H1 (cell line): ENCODE data around the gene NINJ2. TPM values are rescaled to one million over a fixed set of nuclear protein-coding genes. Genes with fewer than 3 reads are reported as not detected.

ENCODE experiments used
- CTCF ChIA-PET: fragments of 300-600 bp; sonication (Branson Sonifier 250); formaldehyde crosslinking; loops from one replicate; lab custom pipeline; 2021; ENCODE audit not compliant: partially characterized antibody; lab: Charles Lee
- POLR2A ChIA-PET: fragments of 300-600 bp; sonication (Branson Sonifier 250); formaldehyde crosslinking; loops from one replicate; lab custom pipeline; 2021; ENCODE audit warnings: inconsistent platforms; ENCODE audit not compliant: partially characterized antibody; lab: Charles Lee
- DNase-seq, 2 experiments: peaks; one replicate each; pipeline versions ENCODE4 v3.0.0 to v3.0.0-alpha.2; 2010 to 2022; ENCODE audit warnings: low spot score in 2 of 2, low read depth in 1 of 2, mixed read lengths in 1 of 2
- FAIRE-seq: peaks from 2 replicates; lab custom pipeline; 2011; peaks lifted over from hg19 to GRCh38; lab: Jason Lieb, UNC
- H2AFZ ChIP-seq: 2 replicates; pipeline ENCODE4 v1.8.1; 2012; ENCODE audit warnings: low read length, inconsistent platforms
- H2AK5ac ChIP-seq: 2 replicates; pipeline ENCODE4 v1.6.1; 2013; ENCODE audit warnings: low read depth, low read length
- H2BK120ac ChIP-seq: replicated peaks from 2 replicates; pipeline ENCODE3; 2013; ENCODE audit warnings: low read depth, low read length, inconsistent platforms
- H2BK12ac ChIP-seq: 2 replicates; pipeline ENCODE4 v1.6.1; 2013; ENCODE audit warnings: low read depth, low read length
- H2BK15ac ChIP-seq: 2 replicates; pipeline ENCODE4 v1.6.1; 2013; ENCODE audit warnings: low read length
- H2BK20ac ChIP-seq: 2 replicates; pipeline ENCODE4 v1.6.1; 2013; ENCODE audit warnings: low read length
- H2BK5ac ChIP-seq: 2 replicates; pipeline ENCODE4 v1.6.1; 2013; ENCODE audit warnings: low read depth, low read length
- H3K14ac ChIP-seq: 2 replicates; pipeline ENCODE4 v1.6.1; 2013; ENCODE audit warnings: inconsistent platforms; ENCODE audit not compliant: insufficient read length
- H3K18ac ChIP-seq: 2 replicates; pipeline ENCODE4 v1.6.1; 2013; ENCODE audit warnings: low read length; ENCODE audit errors: extremely low read depth
- H3K23ac ChIP-seq: 2 replicates; pipeline ENCODE4 v1.6.1; 2013; ENCODE audit warnings: inconsistent platforms; ENCODE audit not compliant: insufficient read length
- H3K23me2 ChIP-seq: 2 replicates; pipeline ENCODE4 v1.6.1; 2013; ENCODE audit warnings: low read depth, low read length
- H3K27ac ChIP-seq: 2 replicates; pipeline ENCODE4 v1.6.1; 2011; ENCODE audit warnings: low read depth, low read length, inconsistent platforms
- H3K27me3 ChIP-seq, 4 experiments: replicated peaks in 1 of 4; 1 replicate in 1 of 4; 2 replicates in 3 of 4; pipeline versions ENCODE4 v1.6.1 to v1.8.1; 2011 to 2013; ENCODE audit warnings: low read length in 3 of 4, mild to moderate bottlenecking in 3 of 4, inconsistent platforms in 2 of 4, mixed read lengths in 2 of 4, moderate library complexity in 1 of 4; ENCODE audit not compliant: control insufficient read depth in 3 of 4, insufficient read depth in 3 of 4; ENCODE audit errors: extremely low read depth in 1 of 4
- H3K36me3 ChIP-seq, 4 experiments: 2 replicates each; pipeline versions ENCODE4 v1.6.1 to v1.8.1; 2011 to 2013; ENCODE audit warnings: mild to moderate bottlenecking in 4 of 4, low read length in 3 of 4, moderate library complexity in 2 of 4, control low read depth in 1 of 4, inconsistent platforms in 1 of 4; ENCODE audit not compliant: insufficient read depth in 4 of 4, control insufficient read depth in 2 of 4
- H3K4ac ChIP-seq: replicated peaks from 2 replicates; pipeline ENCODE3; 2013; ENCODE audit warnings: low read length, low read depth, mixed read lengths, inconsistent platforms; ENCODE audit not compliant: insufficient read length
- H3K4me1 ChIP-seq, 4 experiments: replicated peaks in 1 of 4; 1 replicate in 1 of 4; 2 replicates in 3 of 4; pipeline versions ENCODE4 v1.6.1 to v1.8.1; 2011 to 2013; ENCODE audit warnings: low read length in 3 of 4, inconsistent platforms in 2 of 4, mixed read lengths in 1 of 4; ENCODE audit not compliant: insufficient read depth in 4 of 4, control insufficient read depth in 3 of 4
- H3K4me2 ChIP-seq, 2 experiments: 2 replicates each; pipeline versions ENCODE4 v1.6.1 to v1.8.1; 2011 to 2013; ENCODE audit warnings: low read depth in 2 of 2, low read length in 2 of 2, control low read depth in 1 of 2, inconsistent platforms in 1 of 2, mild to moderate bottlenecking in 1 of 2; ENCODE audit not compliant: insufficient read depth in 1 of 2
- H3K4me3 ChIP-seq, 4 experiments: fragments of 200-600, 300-600 bp in 1 of 4; sonication (generic), shearing (Covaris generic), sonication (Bioruptor Twin) in 1 of 4; 2 replicates each; pipeline versions ENCODE4 v1.5.1 to v1.8.1; 2011 to 2016; ENCODE audit warnings: low read length in 4 of 4, low read depth in 3 of 4, control low read depth in 2 of 4, inconsistent platforms in 2 of 4, mild to moderate bottlenecking in 2 of 4, mixed read lengths in 1 of 4, moderate library complexity in 1 of 4; ENCODE audit not compliant: insufficient read depth in 2 of 4; ENCODE audit errors: extremely low read depth in 1 of 4
- H3K56ac ChIP-seq: replicated peaks from 2 replicates; pipeline ENCODE3; 2013; ENCODE audit warnings: low read depth, mild to moderate bottlenecking, mixed read lengths, low read length, inconsistent platforms; ENCODE audit not compliant: insufficient read length
- H3K79me1 ChIP-seq: 2 replicates; pipeline ENCODE4 v1.6.1; 2013; ENCODE audit warnings: low read depth, low read length, control low read depth
- H3K79me2 ChIP-seq, 2 experiments: 2 replicates each; pipeline versions ENCODE4 v1.6.1 to v1.8.1; 2012 to 2013; ENCODE audit warnings: low read length in 2 of 2, mild to moderate bottlenecking in 2 of 2, inconsistent platforms in 1 of 2; ENCODE audit not compliant: insufficient read depth in 2 of 2, control insufficient read depth in 1 of 2
- H3K9ac ChIP-seq, 4 experiments: replicated peaks in 1 of 4; 1 replicate in 1 of 4; 2 replicates in 3 of 4; pipeline versions ENCODE4 v1.6.1 to v1.8.1; 2011 to 2013; ENCODE audit warnings: low read depth in 3 of 4, low read length in 3 of 4, control low read depth in 2 of 4, mild to moderate bottlenecking in 2 of 4, moderate library complexity in 2 of 4, inconsistent platforms in 1 of 4; ENCODE audit errors: extremely low read depth in 1 of 4
- H3K9me3 ChIP-seq, 2 experiments: 2 replicates each; pipeline versions ENCODE4 v1.6.1 to v1.8.1; 2012 to 2013; ENCODE audit warnings: mild to moderate bottlenecking in 2 of 2, moderate library complexity in 2 of 2, control low read depth in 1 of 2, inconsistent platforms in 1 of 2, low read depth in 1 of 2, low read length in 1 of 2, mixed read lengths in 1 of 2; ENCODE audit not compliant: insufficient read depth in 2 of 2
- H4K20me1 ChIP-seq, 2 experiments: replicated peaks in 1 of 2; 2 replicates each; pipeline versions ENCODE3 to v1.8.1; 2011 to 2013; ENCODE audit warnings: inconsistent platforms in 2 of 2, low read length in 2 of 2, mild to moderate bottlenecking in 1 of 2; ENCODE audit not compliant: insufficient read depth in 2 of 2, control insufficient read depth in 1 of 2
- H4K5ac ChIP-seq: 2 replicates; pipeline ENCODE4 v1.6.1; 2013; ENCODE audit warnings: low read length, low read depth, mixed read lengths, inconsistent platforms; ENCODE audit not compliant: insufficient read length
- H4K8ac ChIP-seq: 2 replicates; pipeline ENCODE4 v1.8.0; 2013; ENCODE audit warnings: mild to moderate bottlenecking, moderate library complexity, low read length, inconsistent platforms; ENCODE audit not compliant: insufficient read depth; ENCODE audit errors: extremely low read depth
- H4K91ac ChIP-seq: replicated peaks from 2 replicates; pipeline ENCODE3; 2013; ENCODE audit warnings: low read length, mixed read lengths, inconsistent platforms; ENCODE audit not compliant: insufficient read length
- ATF2 ChIP-seq: IDR thresholded peaks from 2 replicates; pipeline ENCODE4 v1.6.1; 2012; ENCODE audit warnings: low read length, inconsistent platforms
- FOSL1 ChIP-seq: IDR thresholded peaks from 2 replicates; pipeline ENCODE4 v1.6.1; 2011; ENCODE audit warnings: mild to moderate bottlenecking, low read depth, low read length, moderate library complexity; ENCODE audit not compliant: insufficient read depth
- JUND ChIP-seq: IDR thresholded peaks from 2 replicates; pipeline ENCODE4 v1.6.1; 2011; ENCODE audit warnings: mild to moderate bottlenecking, improper control_type of control experiment, low read length
- POU5F1 ChIP-seq: IDR thresholded peaks from 2 replicates; pipeline ENCODE4 v1.6.1; 2011; ENCODE audit warnings: low read depth, mild to moderate bottlenecking, low read length, moderate library complexity
- SAP30 ChIP-seq: fragments of 300-600 bp; sonication (generic); IDR thresholded peaks from 2 replicates; pipeline ENCODE4 v1.7.1; 2012; ENCODE audit warnings: low read length, moderate library complexity, mild to moderate bottlenecking, inconsistent platforms; ENCODE audit not compliant: insufficient read depth, insufficient replicate concordance
- SIN3A ChIP-seq, 2 experiments: IDR thresholded peaks in 1 of 2; conservative IDR thresholded peaks in 1 of 2; 2 replicates each; pipeline ENCODE4 v1.6.1; 2011 to 2012; ENCODE audit warnings: low read length in 2 of 2, improper control_type of control experiment in 1 of 2, low read depth in 1 of 2, mild to moderate bottlenecking in 1 of 2
- WGBS, 2 experiments: shearing (Covaris generic) in 1 of 2; methylation state at CpG; one replicate each; pipeline versions ENCODE4 v1.1.6 to v1.1.7; 2013 to 2015; ENCODE audit warnings: low lambda C conversion rate in 2 of 2, mixed read lengths in 2 of 2, inconsistent platforms in 1 of 2, low coverage in 1 of 2, missing lambda C conversion rate in 1 of 2; ENCODE audit not compliant: insufficient replicate concordance in 2 of 2, insufficient coverage in 1 of 2, insufficient read length in 1 of 2; ENCODE audit errors: extremely low coverage in 1 of 2, missing lambda C conversion rate in 1 of 2; 5-methylcytosine and 5-hydroxymethylcytosine counted together
- polyA plus RNA-seq, 7 experiments: library from polyadenylated mRNA; depleted of rRNA in 3 of 7; stranded (reverse) in 5 of 7; unstranded in 2 of 7; fragments of >200 nt in 5 of 7; fragments of 200-250 nt in 2 of 7; gene quantifications; 1 replicate in 5 of 7; 2 replicates in 1 of 7; 4 replicates in 1 of 7; pipeline versions ENCODE4 v1.2.1 to v1.2.3, GENCODE V29; 2011 to 2013; ENCODE audit warnings: missing spikeins in 2 of 7, mixed read lengths in 2 of 7
- total RNA-seq: library from RNA; stranded (reverse); fragmentation: NEBNext Ultra II Directional; extraction: Animal tissue kit (Norgen Biotek cat#: 25700); gene quantifications from 2 replicates; pipeline ENCODE4 v1.2.1, GENCODE V29; 2021

Gene NINJ2
- total and polyA plus RNA-seq, 2 of the 8 experiments (the other 6 are each of a cell fraction or from before 2014, with no cell fraction given) = 1.4 TPM; not detected in 1

GRCh38 chr12:565589-566105 lies 97.6 kb downstream of the NINJ2 start:
- Histone ChIP-seq H2AK5ac (no peak overlapping the region), H3K27ac (no peak overlapping the region), H4K91ac (no peak overlapping the region), H3K27me3 (peaks cover 0 to 4% (median 3%) of the 10 kb centered on the region in 4 experiments; a peak in 2 of 7 replicates), H3K9me3 (no peaks in the 10 kb centered on the region), H3K4me3 (no peak overlapping the region), H4K5ac (no peak overlapping the region), H3K56ac (no peak overlapping the region), H3K14ac (no peak overlapping the region), H3K9ac (no peak overlapping the region; a peak in 2 of 7 replicates), H3K23ac (no peak overlapping the region), H3K79me2 (no peaks in the 10 kb centered on the region), H4K20me1 (no peaks in the 10 kb centered on the region), H3K18ac (no peak overlapping the region), H4K8ac (no peak overlapping the region), H2BK5ac (no peak overlapping the region), H3K4me1 (peaks cover 0 to 1% (median under 1%) of the 10 kb centered on the region in 4 experiments; a peak in 4 of 7 replicates), H2BK120ac (no peak overlapping the region), H3K36me3 (no peaks in the 10 kb centered on the region), H2BK20ac (no peak overlapping the region), H2BK12ac (no peak overlapping the region), H3K4ac (no peak overlapping the region), H3K23me2 (peaks cover 7% of the 10 kb centered on the region), H2AFZ (no peak overlapping the region), H2BK15ac (no peak overlapping the region), H3K79me1 (no peaks in the 10 kb centered on the region), H3K4me2 (no peak overlapping the region)
- DNase-seq (no peak), FAIRE-seq (no peak)
- CTCF ChIA-PET = interaction anchor here (0.7 to 4.4 kb wide), 7 partner anchors 10 to 123 kb away, joined by 3 to 23 read pairs (median 6); no protein-coding TSS in a partner anchor
- WGBS, 2 experiments = 94% methylated on average over 20 of the region's 21 CpGs; no CpG with 5 or more reads in 1 of the 2 experiments
- TF ChIP-seq ATF2 = no peak
- no peak for TF ChIP-seq SAP30
- TF ChIP-seq POU5F1 = no peak
- TF ChIP-seq SIN3A (conservative IDR thresholded peaks at IDR 0.05 in 1 of 2, IDR thresholded peaks at IDR 0.05 in 1 of 2; ENCODE audit: low read depth in 1 of 2, low read length in 2 of 2) = no peak
- TF ChIP-seq FOSL1 = no peak
- no peak for TF ChIP-seq JUND
- POLR2A ChIA-PET = interaction anchor here (2.4 kb wide), 1 partner anchor 9 kb away, joined by 6 read pairs; no protein-coding TSS in a partner anchor
